Psoas muscle (tissue), 8 donors: ENCODE results near the gene ERC2. TPM values are rescaled to one million over a fixed set of nuclear protein-coding genes. Genes with fewer than 3 reads are reported as not detected.
A peak's percentile ranks its signal among the peaks of the same experiment; 100 is the strongest.

ENCODE experiments used
- ATAC-seq, 4 donors: fragments of 200-7000 bp; cut with Tn5 transposase; one replicate each; pipeline ENCODE4 v1.9.1; 2020; ENCODE audit warnings: moderate library complexity in 3 of 4, mild to moderate bottlenecking in 2 of 4
- DNase-seq, 2 donors: peaks; one replicate each; pipeline ENCODE4 v3.0.0-alpha.2; 2020
- H3K27ac ChIP-seq: fragments of 200-600 bp; one replicate; pipeline ENCODE4 v1.8.0; 2022
- H3K27me3 ChIP-seq, 3 donors: fragments of 200-600 bp in 1 of 3; one replicate each; pipeline versions ENCODE4 v1.6.1 to v1.8.0; 2013 to 2022; ENCODE audit warnings: low read length in 2 of 3, mild to moderate bottlenecking in 2 of 3, moderate library complexity in 1 of 3; ENCODE audit not compliant: insufficient read depth in 3 of 3
- H3K36me3 ChIP-seq, 2 donors: fragments of 200-600 bp in 1 of 2; one replicate each; pipeline versions ENCODE4 v1.6.1 to v1.8.0; 2013 to 2022; ENCODE audit warnings: low read depth in 1 of 2, mild to moderate bottlenecking in 1 of 2, moderate library complexity in 1 of 2; ENCODE audit not compliant: insufficient read depth in 1 of 2
- H3K4me1 ChIP-seq: fragments of 200-600 bp; one replicate; pipeline ENCODE4 v1.8.0; 2022
- H3K4me3 ChIP-seq: fragments of 200-600 bp; one replicate; pipeline ENCODE4 v1.8.0; 2022; ENCODE audit warnings: mild to moderate bottlenecking
- H3K9me3 ChIP-seq: fragments of 200-600 bp; one replicate; pipeline ENCODE4 v1.8.0; 2022
- CTCF ChIP-seq: fragments of 200-600 bp; IDR thresholded peaks from one replicate; pipeline ENCODE4 v1.8.0; 2022; ENCODE audit warnings: antibody characterized with exemption
- WGBS, 3 donors: extraction: QIAGEN DNeasy Blood & Tissue Kit; methylation state at CpG; one replicate each; pipeline versions ENCODE4 v1.1.6 to v1.1.7; 2013; 5-methylcytosine and 5-hydroxymethylcytosine counted together
- intact Hi-C, 2 donors: fragments of 100-400 bp; cut with DNase I; formaldehyde crosslinking; loops; one replicate each; pipeline versions ENCODE4 v1.11.0 to v1.14.2; 2022
- polyA plus RNA-seq, 3 donors: library from polyadenylated mRNA; stranded (reverse); fragments of 200-250 nt; gene quantifications; one replicate each; pipeline ENCODE4 v1.2.3, GENCODE V29; 2013
- total RNA-seq, 4 donors: library from RNA; stranded (reverse); fragmentation: NEBNext Ultra II Directional in 2 of 4; extraction: Animal tissue kit (Norgen Biotek cat#: 25700) in 2 of 4; gene quantifications; one replicate each; pipeline versions ENCODE4 v1.2.1 to v1.2.4, GENCODE V29; 2021 to 2023
- donor health status: healthy with polysubstance abuse.
- donor health status: DM: no; HTN: no; CAD: no; lungs with moderate emphysema.
- donor health status: Bipolar disorder and iron deficiency.
- donor health status: healthy.
- donor health status: DM: yes; HTN: yes; CAD: no.
- donor health status: DM: no; HTN: no; CAD: no.
- donor health status: DM: no; HTN: no; CAD: no.
- donor health status: DM: yes; HTN: yes; CAD: no.

ERC2 gene
- total and polyA plus RNA-seq, 7 donors = 0.04 to 0.15 TPM; not detected in 5

GRCh38 chr3:56048946-56049345, 419.3 kb downstream of the ERC2 start:
- H3K4me3 ChIP-seq = no peak overlapping the region
- no peaks in the 10 kb centered on the region for H3K36me3 ChIP-seq
- peaks cover 0 to 3% (median 0%) of the 10 kb centered on the region in 3 donors for H3K27me3 ChIP-seq
- WGBS, 3 donors = 77 to 81% (median 79%) methylated on average over 4 of the region's 4 CpGs
- ATAC-seq = no peak
- no peak for DNase-seq
- intact Hi-C loops = no loop called here
- H3K27ac ChIP-seq = no peak overlapping the region
- no peak for TF ChIP-seq CTCF
- no peaks in the 10 kb centered on the region for H3K4me1 ChIP-seq
- no peaks in the 10 kb centered on the region for H3K9me3 ChIP-seq

- no peak for ATAC-seq
- H3K9me3 ChIP-seq = no peaks in the 10 kb centered on the region
- WGBS, 3 donors = 94 to 100% (median 96%) methylated on average over 1 of the region's 1 CpG
Observed at GRCh38 chr3:56048331-56048730, 419.9 kb downstream of the ERC2 start.

GRCh38 chr3:56042326-56042951, 425.8 kb downstream of the ERC2 start:
- H3K36me3 ChIP-seq = no peaks in the 10 kb centered on the region
- ATAC-seq (peak; percentile 57 to 71 (median 60)), DNase-seq (no peak)
- H3K4me3 ChIP-seq = no peak overlapping the region
- TF ChIP-seq CTCF = peak; percentile 34
- peaks cover 0 to 7% (median 1%) of the 10 kb centered on the region in 3 donors for H3K27me3 ChIP-seq
- no peaks in the 10 kb centered on the region for H3K4me1 ChIP-seq
- no peak overlapping the region for H3K27ac ChIP-seq
- WGBS, 3 donors = 42 to 47% (median 43%) methylated on average over 10 of the region's 10 CpGs
- intact Hi-C loops = loop anchor here in 1 of 2 donors (5.0 kb wide), 1 partner anchor 555 kb away; the partner anchor contains the start of gene WNT5A
- no peaks in the 10 kb centered on the region for H3K9me3 ChIP-seq

More at GRCh38 chr3:56048331-56048730, 419.9 kb downstream of the ERC2 start:
- TF ChIP-seq CTCF = no peak
- H3K4me3 ChIP-seq = no peak overlapping the region
- no peaks in the 10 kb centered on the region for H3K4me1 ChIP-seq
- intact Hi-C loops = no loop called here
- peaks cover 0 to 4% (median 3%) of the 10 kb centered on the region in 3 donors for H3K27me3 ChIP-seq
- H3K36me3 ChIP-seq = no peaks in the 10 kb centered on the region
- H3K27ac ChIP-seq = no peak overlapping the region
- no peak for DNase-seq

- H3K27ac ChIP-seq = no peak overlapping the region
- no peaks in the 10 kb centered on the region for H3K4me1 ChIP-seq
- 75 to 92% (median 86%) methylated on average over 1 of the region's 1 CpG for WGBS, 3 donors
- DNase-seq = no peak
- H3K36me3 ChIP-seq = no peaks in the 10 kb centered on the region
- no peaks in the 10 kb centered on the region for H3K9me3 ChIP-seq
- H3K4me3 ChIP-seq = no peak overlapping the region
- TF ChIP-seq CTCF = no peak
- H3K27me3 ChIP-seq = no peaks in the 10 kb centered on the region
- ATAC-seq = no peak
- intact Hi-C loops = no loop called here
Observed at GRCh38 chr3:56025326-56025725, 442.9 kb downstream of the ERC2 start.

GRCh38 chr3:56023546-56023945, 444.7 kb downstream of the ERC2 start:
- H3K4me1 ChIP-seq = no peaks in the 10 kb centered on the region
- intact Hi-C loops = no loop called here
- H3K4me3 ChIP-seq = no peak overlapping the region
- no peaks in the 10 kb centered on the region for H3K9me3 ChIP-seq
- no peak for DNase-seq
- no peak for ATAC-seq
- WGBS, 3 donors = 87 to 94% (median 94%) methylated on average over 2 of the region's 2 CpGs
- no peak overlapping the region for H3K27ac ChIP-seq
- no peak for TF ChIP-seq CTCF
- no peaks in the 10 kb centered on the region for H3K36me3 ChIP-seq
- H3K27me3 ChIP-seq = no peaks in the 10 kb centered on the region
